AG04449 (cell line): ENCODE measurements around the gene STIL.

Experiments used
- CTCF ChIA-PET: fragments of 350-600 bp; formaldehyde crosslinking; extraction: SDS; loops from one replicate; lab custom pipeline; 2021; ENCODE audit warnings: antibody characterized with exemption; lab: Yijun Ruan, JAX
- POLR2A ChIA-PET: fragments of 400-600, 350-600 bp; formaldehyde crosslinking; extraction: SDS; loops from one replicate; lab custom pipeline; 2020; ENCODE audit warnings: antibody characterized with exemption, inconsistent platforms; lab: Yijun Ruan, JAX
- DNase-seq: peaks from one replicate; pipeline ENCODE4 v3.0.0-alpha.2; 2010; ENCODE audit warnings: low read depth, low spot score
- H3K4me3 ChIP-seq: 2 replicates; pipeline ENCODE4 v1.5.1; 2011; ENCODE audit warnings: low read depth, mild to moderate bottlenecking, control low read depth, low read length
- TF ChIP-seq, protein P1 (sequence below): IDR thresholded peaks from one replicate; pipeline ENCODE4 v1.5.1; 2011; ENCODE audit warnings: mild to moderate bottlenecking, moderate library complexity, low read length, control low read depth, inconsistent platforms; ENCODE audit not compliant: insufficient read depth; ENCODE audit errors: missing control alignments

STIL gene

DNA sequence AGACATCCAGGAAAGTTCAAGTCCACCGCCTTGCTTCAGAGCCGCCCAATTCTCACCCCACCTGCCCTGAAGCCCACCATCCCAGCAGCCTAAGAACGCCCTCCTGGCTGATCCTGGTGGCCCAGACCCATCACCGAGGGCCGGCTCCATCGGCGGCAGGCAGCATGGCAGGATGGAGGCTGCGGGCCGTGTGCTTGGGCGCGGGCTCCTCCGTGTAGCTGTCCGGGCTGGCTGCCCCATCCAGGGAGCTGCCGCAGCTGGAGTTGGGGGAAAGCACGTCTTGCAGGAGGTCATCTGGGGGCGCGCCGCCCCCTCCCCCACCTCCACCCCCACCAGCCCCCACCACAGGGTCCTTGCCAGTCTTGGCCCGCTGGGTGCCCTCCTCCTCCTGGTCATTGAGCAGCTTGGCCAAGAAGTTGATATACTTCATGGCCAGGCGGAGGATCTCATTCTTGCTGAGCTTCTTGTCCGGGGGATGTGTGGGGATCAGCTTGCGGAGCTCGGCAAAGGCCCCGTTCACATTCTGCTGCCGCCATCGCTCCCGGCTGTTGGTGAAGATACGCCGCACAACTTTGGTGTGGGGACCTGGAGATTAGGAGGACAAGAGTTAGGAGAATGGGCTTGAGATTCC lies 94.2 kb downstream of the STIL start:
- POLR2A ChIA-PET, result no interaction called here
- no peak for DNase-seq
- H3K4me3 ChIP-seq, result no peak overlapping the region
- CTCF ChIA-PET, result interaction anchor here (1.3 kb wide), 1 partner anchor 26 kb away, joined by 3 read pairs; no protein-coding TSS in a partner anchor
- TF ChIP-seq, protein P1, sequence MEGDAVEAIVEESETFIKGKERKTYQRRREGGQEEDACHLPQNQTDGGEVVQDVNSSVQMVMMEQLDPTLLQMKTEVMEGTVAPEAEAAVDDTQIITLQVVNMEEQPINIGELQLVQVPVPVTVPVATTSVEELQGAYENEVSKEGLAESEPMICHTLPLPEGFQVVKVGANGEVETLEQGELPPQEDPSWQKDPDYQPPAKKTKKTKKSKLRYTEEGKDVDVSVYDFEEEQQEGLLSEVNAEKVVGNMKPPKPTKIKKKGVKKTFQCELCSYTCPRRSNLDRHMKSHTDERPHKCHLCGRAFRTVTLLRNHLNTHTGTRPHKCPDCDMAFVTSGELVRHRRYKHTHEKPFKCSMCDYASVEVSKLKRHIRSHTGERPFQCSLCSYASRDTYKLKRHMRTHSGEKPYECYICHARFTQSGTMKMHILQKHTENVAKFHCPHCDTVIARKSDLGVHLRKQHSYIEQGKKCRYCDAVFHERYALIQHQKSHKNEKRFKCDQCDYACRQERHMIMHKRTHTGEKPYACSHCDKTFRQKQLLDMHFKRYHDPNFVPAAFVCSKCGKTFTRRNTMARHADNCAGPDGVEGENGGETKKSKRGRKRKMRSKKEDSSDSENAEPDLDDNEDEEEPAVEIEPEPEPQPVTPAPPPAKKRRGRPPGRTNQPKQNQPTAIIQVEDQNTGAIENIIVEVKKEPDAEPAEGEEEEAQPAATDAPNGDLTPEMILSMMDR, result no peak

DNA sequence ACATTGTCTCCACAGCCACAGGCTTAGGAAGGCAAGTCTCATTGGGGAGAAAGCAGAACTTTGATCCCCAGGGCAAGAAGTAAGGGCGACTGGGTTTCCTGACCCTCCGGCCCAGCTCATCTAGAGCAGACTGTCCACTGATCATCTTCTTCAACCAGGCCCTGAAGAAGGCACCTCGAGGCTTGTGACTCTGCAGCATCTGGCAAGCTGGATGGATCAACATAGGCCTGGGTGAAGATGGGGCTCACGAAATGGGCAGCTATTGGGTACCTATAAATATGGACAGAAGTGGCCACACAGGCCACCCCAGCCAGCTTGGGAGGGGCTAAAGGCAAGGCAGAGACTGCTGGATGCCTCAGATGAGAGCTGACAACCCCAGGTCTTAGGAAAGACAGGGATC lies 94.9 kb downstream of the STIL start:
- H3K4me3 ChIP-seq, result no peak overlapping the region
- POLR2A ChIA-PET, result no interaction called here
- CTCF ChIA-PET, result no interaction called here
- TF ChIP-seq, protein P1, result no peak
- DNase-seq, result no peak

DNA sequence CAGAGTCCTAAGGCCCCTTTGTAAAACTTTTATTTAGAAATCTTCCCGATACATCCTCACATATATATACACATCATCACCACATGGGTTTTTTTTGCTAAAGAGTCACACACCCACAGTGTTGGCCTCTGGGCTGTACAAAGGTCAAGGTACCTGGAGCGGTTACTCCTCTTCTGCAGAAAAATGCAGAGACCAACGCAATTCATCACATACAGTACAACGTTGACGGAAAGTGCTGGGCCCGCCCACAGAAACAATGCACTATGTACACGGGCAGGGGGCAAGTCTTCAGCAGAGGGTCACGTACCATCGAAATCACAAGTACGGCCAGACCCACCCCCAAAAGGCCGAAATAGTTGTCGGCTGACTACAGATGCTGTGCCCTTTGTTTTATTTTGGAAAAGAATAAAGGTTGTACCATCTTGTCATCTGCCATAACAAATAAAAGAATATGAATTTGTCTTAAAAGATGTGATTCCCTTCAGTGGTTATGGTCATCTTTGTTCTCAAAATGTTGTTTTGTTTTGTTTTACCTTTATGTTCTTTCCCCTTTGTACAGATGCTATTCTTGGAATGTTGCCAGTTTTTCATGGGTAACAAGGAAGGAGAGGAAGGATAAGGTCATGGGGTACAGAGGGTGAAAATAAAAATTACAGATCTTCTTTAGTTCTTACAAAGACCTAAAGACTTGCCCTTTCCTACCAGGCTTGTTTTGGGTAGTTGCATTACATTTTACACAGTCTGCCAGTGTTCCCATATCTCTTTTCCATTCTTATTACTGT lies 97.5 kb downstream of the STIL start:
- CTCF ChIA-PET, result no interaction called here
- DNase-seq, result no peak
- no peak overlapping the region for H3K4me3 ChIP-seq
- TF ChIP-seq, protein P1, result no peak
- POLR2A ChIA-PET, result no interaction called here

DNA sequence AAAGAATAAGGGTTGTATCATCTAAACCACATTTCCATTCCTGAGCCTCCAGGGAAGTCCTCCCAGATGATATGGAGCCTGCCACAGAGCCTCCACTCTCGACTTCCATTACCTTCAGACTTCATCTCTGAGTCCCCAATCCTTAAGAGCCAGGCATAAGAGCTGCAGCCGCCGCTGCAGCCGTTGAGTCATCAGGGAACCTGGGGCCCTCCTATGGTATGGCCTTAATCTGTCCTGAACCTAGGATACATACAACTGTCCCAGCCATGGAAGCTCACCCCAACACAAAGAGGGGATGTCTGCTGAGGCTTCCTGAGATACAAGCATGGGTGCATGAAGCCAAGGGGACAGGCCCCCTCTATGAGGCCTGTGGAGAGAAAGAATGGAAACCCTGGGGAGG lies 98.2 kb downstream of the STIL start:
- no peak overlapping the region for H3K4me3 ChIP-seq
- TF ChIP-seq, protein P1, result no peak
- POLR2A ChIA-PET, result no interaction called here
- CTCF ChIA-PET, result interaction anchor here (1.0 to 1.1 kb wide), 2 partner anchors 11 to 47 kb away, joined by 3 to 4 read pairs; no protein-coding TSS in a partner anchor
- no peak for DNase-seq

DNA sequence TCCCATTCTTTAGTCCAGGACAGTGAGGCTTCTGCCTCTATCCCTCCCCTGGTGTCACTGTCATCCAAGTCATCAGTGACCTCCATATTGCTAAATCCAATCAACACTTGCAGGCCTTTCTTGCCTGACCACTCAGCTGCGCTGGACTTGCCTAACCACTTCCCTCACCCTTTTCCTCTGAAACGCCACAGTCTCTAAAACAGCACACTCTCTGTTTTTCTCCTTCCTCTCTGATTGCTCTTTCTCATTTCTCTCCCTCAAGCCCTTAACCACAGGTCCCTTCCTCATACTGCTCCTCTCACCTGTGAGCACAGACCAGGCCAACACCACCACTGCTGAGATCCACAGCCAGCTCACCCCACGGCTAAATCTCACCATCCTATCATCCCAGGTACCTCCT lies 99.4 kb downstream of the STIL start:
- H3K4me3 ChIP-seq, result no peak overlapping the region
- CTCF ChIA-PET, result no interaction called here
- TF ChIP-seq, protein P1, result no peak
- DNase-seq, result no peak
- POLR2A ChIA-PET, result no interaction called here

DNA sequence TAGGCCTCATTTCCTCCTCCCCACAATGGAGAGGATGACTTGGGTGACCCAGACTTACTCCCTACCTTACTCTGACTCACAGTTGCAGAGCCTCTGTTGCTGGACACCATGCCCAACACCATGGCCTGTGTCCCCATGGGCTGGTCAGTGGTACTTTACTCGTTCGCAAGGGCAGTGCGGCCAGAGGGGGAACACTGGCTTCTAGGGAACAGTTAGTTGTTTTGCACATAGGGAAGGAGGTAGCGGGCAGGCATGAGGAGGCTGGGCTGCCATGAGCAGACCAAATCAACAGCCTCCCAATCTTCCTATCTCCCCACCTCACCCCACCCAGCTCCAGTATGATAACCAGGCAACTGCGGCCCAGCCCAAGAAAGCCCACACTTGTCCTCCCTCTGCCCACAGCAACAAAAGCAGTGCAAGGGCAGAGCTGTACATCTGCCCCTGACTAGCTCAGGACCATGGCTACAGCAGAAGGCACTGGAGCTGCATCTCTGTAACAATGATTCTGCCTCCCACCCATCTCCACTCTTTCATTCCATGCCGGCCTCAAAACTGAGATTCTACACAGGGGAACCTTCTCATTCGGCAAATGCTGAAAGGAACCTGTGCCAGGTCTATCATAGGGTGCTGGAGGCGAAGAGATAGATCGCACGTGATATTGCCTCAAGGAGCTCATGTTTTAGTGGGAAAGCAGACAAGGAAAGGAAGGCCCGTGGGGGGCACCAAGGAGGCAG lies 100.5 kb downstream of the STIL start:
- TF ChIP-seq, protein P1, result no peak
- POLR2A ChIA-PET, result no interaction called here
- no peak overlapping the region for H3K4me3 ChIP-seq
- no peak for DNase-seq
- CTCF ChIA-PET, result interaction anchor here (3.4 kb wide), 1 partner anchor 20 kb away, joined by 12 read pairs; no protein-coding TSS in a partner anchor
